HL-60 (cell line): ENCODE data around the gene CACNA1C.

Experiments used
- DNase-seq, 2 experiments: peaks; one replicate each; pipeline ENCODE4 v3.0.0-alpha.2; 2010 to 2020; ENCODE audit warnings: low read depth in 1 of 2, low spot score in 1 of 2
- H3K27ac ChIP-seq: fragments of 250-450 bp; sonication (Bioruptor Pico); replicated peaks from 2 replicates; pipeline ENCODE4 v1.5.1; 2020; ENCODE audit warnings: mild to moderate bottlenecking, moderate library complexity
- H3K27me3 ChIP-seq: fragments of 250-450 bp; sonication (Bioruptor Pico); 2 replicates; pipeline ENCODE4 v1.5.1; 2021; ENCODE audit warnings: mild to moderate bottlenecking, moderate library complexity; ENCODE audit not compliant: insufficient read depth, poor library complexity, severe bottlenecking
- H3K4me3 ChIP-seq: replicated peaks from 2 replicates; pipeline ENCODE4 v1.5.1; 2011; ENCODE audit warnings: mild to moderate bottlenecking, control low read depth, low read length; ENCODE audit not compliant: insufficient read depth
- GABPA ChIP-seq: IDR thresholded peaks from 2 replicates; pipeline ENCODE4 v1.6.1; 2012; ENCODE audit warnings: low read depth
- POLR2AphosphoS5 ChIP-seq: IDR thresholded peaks from 2 replicates; pipeline ENCODE4 v1.6.1; 2012; ENCODE audit warnings: low read depth
- SPI1 ChIP-seq: IDR thresholded peaks from 2 replicates; pipeline ENCODE4 v1.6.1; 2012; ENCODE audit warnings: low read depth, mild to moderate bottlenecking, borderline replicate concordance
- TF ChIP-seq, protein P1 (sequence below): IDR thresholded peaks from 2 replicates; pipeline ENCODE4 v1.6.1; 2012; ENCODE audit warnings: low read depth; ENCODE audit not compliant: insufficient replicate concordance
- TF ChIP-seq, protein P2 (sequence below): IDR thresholded peaks from one replicate; pipeline ENCODE4 v1.5.1; 2011; ENCODE audit warnings: low read length, control low read depth, inconsistent platforms; ENCODE audit not compliant: insufficient read depth

The CACNA1C gene

DNA sequence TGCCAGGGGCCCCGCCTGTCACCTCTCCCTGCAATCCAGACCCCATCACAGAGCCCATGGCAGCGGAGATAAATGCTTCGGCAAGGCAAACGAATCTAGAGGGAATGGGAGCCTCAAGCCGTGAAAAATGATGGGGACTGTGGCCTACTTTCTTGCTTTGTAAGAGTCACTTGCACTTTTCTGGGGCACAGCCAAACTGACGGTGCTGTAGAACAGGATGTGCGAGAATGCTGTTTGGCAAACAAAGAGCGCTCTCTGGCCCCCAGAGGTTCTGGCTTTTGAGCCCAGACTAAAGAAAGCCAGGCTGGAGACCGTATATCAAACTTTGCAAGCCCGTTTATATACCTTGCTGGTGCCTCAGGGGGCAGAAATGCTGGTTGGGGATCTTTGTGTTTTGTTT lies 108.7 kb downstream of the CACNA1C start:
- H3K27me3 ChIP-seq, result no peaks in the 10 kb centered on the region
- no peak overlapping the region for H3K27ac ChIP-seq
- no peak for TF ChIP-seq POLR2AphosphoS5
- TF ChIP-seq SPI1, result no peak
- TF ChIP-seq, protein P1, sequence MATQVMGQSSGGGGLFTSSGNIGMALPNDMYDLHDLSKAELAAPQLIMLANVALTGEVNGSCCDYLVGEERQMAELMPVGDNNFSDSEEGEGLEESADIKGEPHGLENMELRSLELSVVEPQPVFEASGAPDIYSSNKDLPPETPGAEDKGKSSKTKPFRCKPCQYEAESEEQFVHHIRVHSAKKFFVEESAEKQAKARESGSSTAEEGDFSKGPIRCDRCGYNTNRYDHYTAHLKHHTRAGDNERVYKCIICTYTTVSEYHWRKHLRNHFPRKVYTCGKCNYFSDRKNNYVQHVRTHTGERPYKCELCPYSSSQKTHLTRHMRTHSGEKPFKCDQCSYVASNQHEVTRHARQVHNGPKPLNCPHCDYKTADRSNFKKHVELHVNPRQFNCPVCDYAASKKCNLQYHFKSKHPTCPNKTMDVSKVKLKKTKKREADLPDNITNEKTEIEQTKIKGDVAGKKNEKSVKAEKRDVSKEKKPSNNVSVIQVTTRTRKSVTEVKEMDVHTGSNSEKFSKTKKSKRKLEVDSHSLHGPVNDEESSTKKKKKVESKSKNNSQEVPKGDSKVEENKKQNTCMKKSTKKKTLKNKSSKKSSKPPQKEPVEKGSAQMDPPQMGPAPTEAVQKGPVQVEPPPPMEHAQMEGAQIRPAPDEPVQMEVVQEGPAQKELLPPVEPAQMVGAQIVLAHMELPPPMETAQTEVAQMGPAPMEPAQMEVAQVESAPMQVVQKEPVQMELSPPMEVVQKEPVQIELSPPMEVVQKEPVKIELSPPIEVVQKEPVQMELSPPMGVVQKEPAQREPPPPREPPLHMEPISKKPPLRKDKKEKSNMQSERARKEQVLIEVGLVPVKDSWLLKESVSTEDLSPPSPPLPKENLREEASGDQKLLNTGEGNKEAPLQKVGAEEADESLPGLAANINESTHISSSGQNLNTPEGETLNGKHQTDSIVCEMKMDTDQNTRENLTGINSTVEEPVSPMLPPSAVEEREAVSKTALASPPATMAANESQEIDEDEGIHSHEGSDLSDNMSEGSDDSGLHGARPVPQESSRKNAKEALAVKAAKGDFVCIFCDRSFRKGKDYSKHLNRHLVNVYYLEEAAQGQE, result no peak
- TF ChIP-seq, protein P2, sequence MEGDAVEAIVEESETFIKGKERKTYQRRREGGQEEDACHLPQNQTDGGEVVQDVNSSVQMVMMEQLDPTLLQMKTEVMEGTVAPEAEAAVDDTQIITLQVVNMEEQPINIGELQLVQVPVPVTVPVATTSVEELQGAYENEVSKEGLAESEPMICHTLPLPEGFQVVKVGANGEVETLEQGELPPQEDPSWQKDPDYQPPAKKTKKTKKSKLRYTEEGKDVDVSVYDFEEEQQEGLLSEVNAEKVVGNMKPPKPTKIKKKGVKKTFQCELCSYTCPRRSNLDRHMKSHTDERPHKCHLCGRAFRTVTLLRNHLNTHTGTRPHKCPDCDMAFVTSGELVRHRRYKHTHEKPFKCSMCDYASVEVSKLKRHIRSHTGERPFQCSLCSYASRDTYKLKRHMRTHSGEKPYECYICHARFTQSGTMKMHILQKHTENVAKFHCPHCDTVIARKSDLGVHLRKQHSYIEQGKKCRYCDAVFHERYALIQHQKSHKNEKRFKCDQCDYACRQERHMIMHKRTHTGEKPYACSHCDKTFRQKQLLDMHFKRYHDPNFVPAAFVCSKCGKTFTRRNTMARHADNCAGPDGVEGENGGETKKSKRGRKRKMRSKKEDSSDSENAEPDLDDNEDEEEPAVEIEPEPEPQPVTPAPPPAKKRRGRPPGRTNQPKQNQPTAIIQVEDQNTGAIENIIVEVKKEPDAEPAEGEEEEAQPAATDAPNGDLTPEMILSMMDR, result no peak
- no peak for TF ChIP-seq GABPA
- no peak for DNase-seq
- H3K4me3 ChIP-seq, result no peak overlapping the region

DNA sequence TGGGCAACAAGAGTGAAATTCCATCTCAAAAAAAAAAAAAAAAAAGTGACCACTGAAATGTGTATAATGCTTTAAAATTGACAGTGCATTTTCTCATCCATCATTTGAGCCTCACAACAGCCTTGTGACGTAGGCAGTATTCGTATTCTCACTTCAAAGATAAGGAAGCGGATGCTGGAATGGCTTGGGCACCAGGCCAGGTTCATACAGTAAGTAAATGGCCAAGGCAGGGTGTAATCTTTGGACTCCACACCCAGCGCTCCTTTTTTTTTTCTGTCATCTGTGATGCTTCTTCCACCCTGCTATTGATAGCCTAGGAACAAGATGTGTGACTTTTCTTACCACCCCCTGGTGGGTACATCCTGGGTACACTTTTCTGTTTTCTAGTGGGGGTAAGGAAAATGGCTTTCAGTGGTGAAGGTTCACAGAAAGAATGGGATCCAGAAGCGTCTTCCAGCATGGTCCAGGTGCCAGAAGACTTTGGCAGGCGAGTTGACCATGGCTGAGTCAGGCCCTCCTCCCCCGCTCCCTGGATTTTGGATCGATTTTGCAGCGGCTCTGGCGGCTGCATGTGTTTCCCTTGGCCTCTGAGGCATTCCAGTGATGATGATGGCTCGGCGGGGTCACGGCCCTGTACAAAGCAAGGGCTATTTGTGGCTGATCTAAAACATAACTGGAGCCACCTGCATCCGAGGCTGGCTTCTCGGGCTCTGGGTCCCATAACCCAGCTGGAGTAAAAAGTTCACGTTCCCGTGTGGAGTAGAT lies 110.6 kb downstream of the CACNA1C start:
- Histone ChIP-seq H3K27ac (no peak overlapping the region), H3K27me3 (no peaks in the 10 kb centered on the region), H3K4me3 (no peak overlapping the region)
- TF ChIP-seq, protein P1, result no peak
- no peak for TF ChIP-seq SPI1
- DNase-seq, result no peak

DNA sequence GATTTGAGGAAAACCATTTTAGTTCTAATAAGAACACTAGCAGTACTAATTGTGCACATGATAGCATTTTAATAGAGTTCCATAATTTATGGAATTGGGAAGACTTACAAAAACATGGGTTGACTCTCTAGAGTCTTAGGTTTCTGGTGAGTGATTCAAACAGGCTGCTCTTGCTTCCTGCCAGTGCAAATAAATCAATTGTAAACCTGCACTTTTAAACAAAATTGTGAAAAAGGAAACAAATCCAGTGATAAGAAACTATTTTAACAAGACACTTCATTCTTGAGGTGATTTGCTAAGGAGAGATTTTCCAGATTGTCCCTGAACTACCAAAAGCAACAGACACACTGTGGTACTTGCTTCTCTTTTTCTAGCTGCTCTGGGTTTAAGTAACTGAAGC lies 112.2 kb downstream of the CACNA1C start:
- H3K4me3 ChIP-seq, result no peak overlapping the region
- no peak for DNase-seq
- no peaks in the 10 kb centered on the region for H3K27me3 ChIP-seq
- H3K27ac ChIP-seq, result no peak overlapping the region
- TF ChIP-seq, protein P1, result no peak
- TF ChIP-seq SPI1, result no peak
- no peak for TF ChIP-seq GABPA

DNA sequence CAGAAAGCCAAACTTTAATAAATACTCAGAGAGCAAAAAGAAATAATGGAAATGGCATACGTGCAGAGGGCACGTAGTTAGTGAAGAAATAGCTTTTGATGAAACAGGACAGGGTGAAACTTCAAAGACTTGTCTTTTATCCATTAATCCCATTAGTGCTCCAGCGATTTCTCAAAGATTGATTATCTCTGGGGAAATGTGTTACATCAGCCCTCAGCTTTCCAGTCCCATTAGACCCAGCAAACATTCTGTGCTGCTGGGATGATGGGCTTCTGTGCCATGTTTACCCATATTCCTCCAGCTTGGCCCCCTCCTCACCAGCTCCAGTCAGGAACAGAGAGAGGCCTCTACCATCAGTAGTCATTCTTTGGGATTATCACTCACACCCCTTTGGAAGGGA lies 113.1 kb downstream of the CACNA1C start:
- H3K27ac ChIP-seq, result no peak overlapping the region
- H3K4me3 ChIP-seq, result no peak overlapping the region
- no peaks in the 10 kb centered on the region for H3K27me3 ChIP-seq
- TF ChIP-seq, protein P2, result no peak
- TF ChIP-seq GABPA (no peak), SPI1 (no peak), POLR2AphosphoS5 (no peak)
- TF ChIP-seq, protein P1, result no peak
- DNase-seq, result no peak
